GM18505 (cell line): ENCODE measurements around the gene LRRC56.

Source experiments
- ATAC-seq: cut with Tn5 transposase; IDR thresholded peaks from one replicate; pipeline ENCODE4 v1.9.1; 2021; ENCODE audit not compliant: unreplicated experiment
- POLR2A ChIP-seq: IDR thresholded peaks from 4 replicates; pipeline ENCODE4 v1.6.1; 2011; ENCODE audit warnings: borderline replicate concordance; ENCODE audit not compliant: insufficient read depth, insufficient read length; ENCODE audit errors: extremely low read depth

The LRRC56 gene

GRCh38 chr11:534396-535209, 2.7 kb upstream of the LRRC56 start:
- ATAC-seq, result no peak
- TF ChIP-seq POLR2A, result no peak

DNA sequence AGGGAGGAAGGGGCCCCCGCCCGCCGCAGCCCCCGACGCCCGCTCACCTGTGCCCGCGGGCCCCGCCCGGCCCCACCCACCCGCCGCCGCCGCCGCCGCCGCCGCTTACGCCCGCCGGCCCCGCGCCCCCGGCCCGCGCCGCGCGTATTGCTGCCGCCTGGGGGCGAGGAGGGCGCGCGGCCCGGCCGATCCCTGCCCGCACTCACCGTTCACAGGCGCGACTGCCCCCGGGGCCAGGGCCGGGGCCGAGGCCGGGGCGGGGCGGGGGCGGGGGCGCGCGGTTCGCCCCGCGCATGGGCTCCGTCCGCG, 2.2 kb upstream of the LRRC56 start:
- ATAC-seq, result no peak
- TF ChIP-seq POLR2A, result no peak

GRCh38 chr11:535519-536454, 1.5 kb upstream of the LRRC56 start, which contains the start of gene HRAS:
Gene HRAS, minus strand, starts transcription at chr11:535576.
- ATAC-seq, result peak; percentile 70
- peak; percentile 75 for TF ChIP-seq POLR2A

DNA sequence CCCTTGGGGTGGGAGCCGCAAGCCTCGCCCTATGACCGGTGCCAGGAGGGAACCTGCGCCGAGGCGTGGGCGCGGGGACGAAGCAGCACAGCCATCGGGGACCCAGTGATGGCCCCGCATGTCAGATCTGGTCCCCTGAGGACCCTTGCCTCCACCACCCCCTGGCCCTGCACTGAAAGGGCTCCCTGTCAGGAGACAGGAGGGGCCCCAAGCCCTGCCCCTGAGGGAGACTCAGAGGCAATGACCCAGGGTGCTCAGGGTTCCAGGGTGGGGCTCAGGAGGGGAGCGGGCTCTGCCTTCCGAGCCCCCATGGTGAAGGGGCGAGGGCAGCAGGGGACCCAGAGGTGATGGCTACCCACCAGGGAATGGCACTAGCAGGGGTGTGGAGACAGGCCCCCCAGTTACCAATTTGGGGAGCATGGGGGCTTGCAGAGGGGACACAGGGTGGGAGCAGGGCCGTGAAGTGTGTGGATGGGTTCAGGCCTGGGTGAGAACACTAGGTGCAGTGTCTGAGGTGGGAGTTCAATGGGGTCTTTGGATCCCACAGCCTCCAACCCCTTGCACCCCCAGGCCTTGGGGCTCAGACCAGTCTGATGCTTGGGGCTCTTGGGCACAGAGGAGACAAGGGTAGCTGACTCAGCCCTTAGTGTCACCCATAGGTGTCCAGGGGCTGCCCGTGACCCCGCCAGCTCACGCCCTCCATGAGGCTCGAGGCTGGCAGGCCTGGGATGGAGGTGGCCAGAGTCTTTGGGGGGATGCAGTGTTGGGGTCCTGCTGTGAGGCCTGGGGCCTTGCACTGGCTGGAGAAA, 499 bp downstream of the LRRC56 start:
- no peak for TF ChIP-seq POLR2A
- peak; percentile 0 for ATAC-seq

GRCh38 chr11:538431-539051, 1.2 kb downstream of the LRRC56 start:
- ATAC-seq, result no peak
- TF ChIP-seq POLR2A, result no peak

- no peak for TF ChIP-seq POLR2A
- ATAC-seq, result no peak
Observed at GRCh38 chr11:539971-540481, 2.7 kb downstream of the LRRC56 start.

DNA sequence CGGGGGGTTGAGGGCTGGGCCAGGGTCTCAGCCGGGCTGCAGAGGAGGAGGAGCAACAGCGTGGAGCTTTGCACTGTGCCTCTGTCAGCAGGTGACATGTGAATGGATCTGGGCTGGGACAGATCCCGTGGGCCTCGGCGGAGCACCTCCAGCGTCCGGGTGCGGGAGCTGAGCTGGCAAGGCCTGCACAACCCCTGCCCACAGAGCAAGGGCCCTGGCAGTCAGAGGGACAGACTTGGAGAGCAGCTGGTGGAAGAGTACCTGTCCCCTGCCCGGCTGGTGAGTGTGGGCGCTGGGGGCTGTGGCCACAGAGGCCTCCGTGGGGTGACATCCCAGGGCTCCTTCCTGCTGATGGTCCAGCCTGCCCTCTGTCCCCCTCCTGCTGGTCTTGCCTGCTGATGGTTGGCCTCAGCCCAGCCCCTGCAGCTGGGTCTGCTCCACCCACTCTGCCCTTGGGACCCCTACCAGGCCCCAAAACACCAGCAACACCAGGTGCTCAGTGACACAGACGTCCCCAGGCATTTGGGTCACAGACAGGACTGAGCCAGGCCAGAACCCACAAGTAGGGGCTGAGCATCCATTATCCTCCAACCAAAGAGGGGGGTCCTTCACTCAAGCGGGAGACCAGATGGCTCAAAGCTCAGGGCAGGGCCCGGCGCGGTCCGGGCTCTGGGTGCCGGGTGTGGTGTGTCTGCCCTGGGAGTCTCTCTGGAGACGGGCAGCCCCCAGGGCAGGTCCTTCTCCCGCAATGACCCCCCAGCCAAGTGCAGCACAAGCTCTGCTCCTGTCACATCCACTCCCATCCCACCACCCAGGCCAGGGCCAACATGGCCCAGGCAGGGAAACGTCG, 3.5 kb downstream of the LRRC56 start:
- TF ChIP-seq POLR2A, result no peak
- ATAC-seq, result no peak

- no peak for TF ChIP-seq POLR2A
- no peak for ATAC-seq
Observed at GRCh38 chr11:541433-541885, 4.1 kb downstream of the LRRC56 start.

- TF ChIP-seq POLR2A, result no peak
- ATAC-seq, result no peak
Observed at GRCh38 chr11:544817-545166, 7.5 kb downstream of the LRRC56 start.

GRCh38 chr11:545171-545570, 7.8 kb downstream of the LRRC56 start:
- ATAC-seq, result no peak
- no peak for TF ChIP-seq POLR2A

DNA sequence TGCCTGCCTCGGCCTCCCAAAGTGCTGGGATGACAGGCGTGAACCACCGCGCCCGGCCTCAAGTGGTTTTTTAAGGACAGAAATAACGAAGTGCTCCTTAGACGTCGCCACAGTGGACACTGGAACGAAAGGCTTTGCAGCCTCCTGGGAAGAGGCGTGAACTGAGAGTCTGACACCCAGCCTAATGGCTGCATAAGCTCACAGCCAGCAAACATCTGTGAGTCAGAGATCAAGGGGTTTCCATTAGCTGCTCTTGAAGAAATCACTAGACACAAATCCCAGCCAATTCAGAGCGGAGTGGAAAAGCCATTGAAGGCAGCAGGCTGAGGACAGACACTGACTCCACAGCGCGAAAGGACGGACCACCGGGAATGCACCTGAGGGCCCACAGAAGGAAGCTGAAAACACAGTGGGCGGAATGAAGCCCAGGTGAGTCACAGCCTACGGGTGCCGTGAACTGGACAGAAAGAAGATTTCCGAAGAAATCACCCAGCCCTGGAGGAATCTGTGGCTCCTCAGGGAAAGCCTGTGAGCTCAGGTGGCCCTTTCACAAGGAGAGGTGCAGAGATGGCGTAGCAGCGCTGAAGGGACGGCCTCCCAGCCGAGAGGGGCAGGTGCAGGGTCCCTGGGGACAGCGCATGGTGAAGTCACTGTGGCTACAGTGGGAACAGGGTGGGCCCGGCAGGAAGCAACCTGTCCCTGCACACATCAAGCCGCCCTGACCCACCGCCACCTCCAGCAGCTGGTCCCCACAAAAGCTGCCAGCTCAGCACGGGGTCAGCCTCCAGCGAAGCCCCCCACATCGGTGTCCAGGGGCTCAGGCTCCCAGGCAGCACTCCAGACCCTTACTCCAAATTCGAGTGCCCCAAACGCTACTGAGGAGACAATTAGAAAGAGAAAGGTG, 11.6 kb downstream of the LRRC56 start:
- no peak for TF ChIP-seq POLR2A
- ATAC-seq, result no peak
